HUES64 (cell line): ENCODE results near the gene PEAK3.

ENCODE experiments used
- H3K27ac ChIP-seq: 2 replicates; pipeline ENCODE4 v1.7.0; 2013; ENCODE audit warnings: low read depth, low read length, inconsistent platforms
- H3K27me3 ChIP-seq: 2 replicates; pipeline ENCODE4 v1.6.1; 2013; ENCODE audit warnings: mild to moderate bottlenecking, low read length; ENCODE audit not compliant: insufficient read depth
- H3K36me3 ChIP-seq: 2 replicates; pipeline ENCODE4 v1.6.1; 2013; ENCODE audit warnings: mild to moderate bottlenecking, low read length; ENCODE audit not compliant: insufficient read depth
- H3K4me1 ChIP-seq: 2 replicates; pipeline ENCODE4 v1.6.1; 2013; ENCODE audit warnings: mild to moderate bottlenecking, low read length, moderate library complexity; ENCODE audit not compliant: insufficient read depth
- H3K4me3 ChIP-seq: 2 replicates; pipeline ENCODE4 v1.5.1; 2013; ENCODE audit warnings: mild to moderate bottlenecking, low read length, moderate library complexity
- H3K9ac ChIP-seq: 2 replicates; pipeline ENCODE4 v1.6.1; 2013; ENCODE audit warnings: mild to moderate bottlenecking, low read depth, low read length
- H3K9me3 ChIP-seq: 2 replicates; pipeline ENCODE4 v1.6.1; 2013; ENCODE audit warnings: low read depth, low read length; ENCODE audit not compliant: insufficient read depth
- WGBS: fragments of 150-250, 120-280 bp; methylation state at CpG from one replicate; pipeline ENCODE4 v1.1.7; 2013; ENCODE audit warnings: missing lambda C conversion rate; 5-methylcytosine and 5-hydroxymethylcytosine counted together

Gene PEAK3

GRCh38 chr19:2230807-2231533 lies 51.0 kb downstream of the PEAK3 start:
- H3K9me3 ChIP-seq: no peaks in the 10 kb centered on the region
- no peak overlapping the region for H3K9ac ChIP-seq
- H3K27me3 ChIP-seq: no peaks in the 10 kb centered on the region
- 0 out of 2 replicates have a peak overlapping the region, but pooled peaks have one; percentile 25 for H3K27ac ChIP-seq
- WGBS: 96% methylated on average over 11 of the region's 12 CpGs
- H3K4me1 ChIP-seq: no peaks in the 10 kb centered on the region
- no peak overlapping the region for H3K4me3 ChIP-seq
- peaks cover 48% of the 10 kb centered on the region for H3K36me3 ChIP-seq

- Histone ChIP-seq H3K36me3 (peaks cover 57% of the 10 kb centered on the region), H3K9ac (no peak overlapping the region), H3K4me3 (no peak overlapping the region), H3K9me3 (no peaks in the 10 kb centered on the region), H3K4me1 (no peaks in the 10 kb centered on the region), H3K27me3 (no peaks in the 10 kb centered on the region), H3K27ac (no peak overlapping the region)
- WGBS: 96% methylated on average over 43 of the region's 43 CpGs
Observed at GRCh38 chr19:2230033-2230531, 51.9 kb downstream of the PEAK3 start.

GRCh38 chr19:2229103-2230032 lies 52.6 kb downstream of the PEAK3 start:
- WGBS: 95% methylated on average over 40 of the region's 45 CpGs
- Histone ChIP-seq H3K9me3 (no peaks in the 10 kb centered on the region), H3K4me1 (no peaks in the 10 kb centered on the region), H3K36me3 (peaks cover 62% of the 10 kb centered on the region), H3K27ac (no peak overlapping the region), H3K9ac (no peak overlapping the region), H3K27me3 (no peaks in the 10 kb centered on the region), H3K4me3 (no peak overlapping the region)

GRCh38 chr19:2228157-2229030 lies 53.6 kb downstream of the PEAK3 start:
- Histone ChIP-seq H3K36me3 (peaks cover 61% of the 10 kb centered on the region), H3K27me3 (no peaks in the 10 kb centered on the region), H3K4me3 (no peak overlapping the region), H3K9me3 (no peaks in the 10 kb centered on the region), H3K4me1 (no peaks in the 10 kb centered on the region), H3K27ac (no peak overlapping the region), H3K9ac (no peak overlapping the region)
- WGBS: 97% methylated on average over 48 of the region's 48 CpGs

- no peak overlapping the region for H3K9ac ChIP-seq
- WGBS: 95% methylated on average over 63 of the region's 67 CpGs
- no peaks in the 10 kb centered on the region for H3K4me1 ChIP-seq
- H3K4me3 ChIP-seq: no peak overlapping the region
- no peaks in the 10 kb centered on the region for H3K9me3 ChIP-seq
- H3K27me3 ChIP-seq: no peaks in the 10 kb centered on the region
- no peak overlapping the region for H3K27ac ChIP-seq
- peaks cover 63% of the 10 kb centered on the region for H3K36me3 ChIP-seq
Observed at GRCh38 chr19:2227415-2228156, 54.4 kb downstream of the PEAK3 start.

- 96% methylated on average over 53 of the region's 53 CpGs for WGBS
- Histone ChIP-seq H3K36me3 (peaks cover 62% of the 10 kb centered on the region), H3K27ac (no peak overlapping the region), H3K4me3 (no peak overlapping the region), H3K9me3 (no peaks in the 10 kb centered on the region), H3K4me1 (no peaks in the 10 kb centered on the region), H3K27me3 (no peaks in the 10 kb centered on the region), H3K9ac (no peak overlapping the region)
Observed at GRCh38 chr19:2226840-2227360, 55.1 kb downstream of the PEAK3 start.

GRCh38 chr19:2226051-2226839 lies 55.7 kb downstream of the PEAK3 start:
- Histone ChIP-seq H3K36me3 (peaks cover 59% of the 10 kb centered on the region), H3K9ac (no peak overlapping the region), H3K4me3 (no peak overlapping the region), H3K9me3 (no peaks in the 10 kb centered on the region), H3K27ac (no peak overlapping the region), H3K4me1 (no peaks in the 10 kb centered on the region), H3K27me3 (no peaks in the 10 kb centered on the region)
- 97% methylated on average over 59 of the region's 59 CpGs for WGBS

- no peaks in the 10 kb centered on the region for H3K4me1 ChIP-seq
- H3K36me3 ChIP-seq: peaks cover 60% of the 10 kb centered on the region
Observed at GRCh38 chr19:2225415-2226050, 56.4 kb downstream of the PEAK3 start.

GRCh38 chr19:2224754-2225349 lies 57.1 kb downstream of the PEAK3 start:
- Histone ChIP-seq H3K9ac (no peak overlapping the region), H3K4me1 (no peaks in the 10 kb centered on the region), H3K4me3 (no peak overlapping the region), H3K27me3 (no peaks in the 10 kb centered on the region), H3K27ac (no peak overlapping the region), H3K9me3 (no peaks in the 10 kb centered on the region), H3K36me3 (peaks cover 61% of the 10 kb centered on the region)
- 94% methylated on average over 13 of the region's 13 CpGs for WGBS

More at GRCh38 chr19:2225415-2226050, 56.4 kb downstream of the PEAK3 start:
- Histone ChIP-seq H3K27me3 (no peaks in the 10 kb centered on the region), H3K9ac (no peak overlapping the region), H3K4me3 (no peak overlapping the region), H3K27ac (no peak overlapping the region), H3K9me3 (no peaks in the 10 kb centered on the region)
- WGBS: 96% methylated on average over 32 of the region's 32 CpGs
